A549 (cell line): ENCODE measurements around the gene SLC6A17. TPM values are rescaled to one million over a fixed set of nuclear protein-coding genes. Genes with fewer than 3 reads are reported as not detected.

Source experiments
- ATAC-seq, 2 experiments: fragments of 200-7000 bp in 1 of 2; fragments of >200 bp in 1 of 2; cut with Nextera tagmentation in 1 of 2; cut with Tn5 transposase in 1 of 2; 3 replicates each; pipeline versions ENCODE4 v1.8.0 to v1.9.1; 2018 to 2020; ENCODE audit warnings: mild to moderate bottlenecking in 1 of 2, moderate library complexity in 1 of 2
- CTCF ChIA-PET: fragments of 300-600 bp; sonication (Branson Sonifier 250); formaldehyde crosslinking; extraction: SDS; loops from one replicate; lab custom pipeline; 2021; ENCODE audit warnings: antibody characterized with exemption, inconsistent platforms; lab: Yijun Ruan, JAX
- POLR2A ChIA-PET: fragments of 350-600 bp; formaldehyde crosslinking; extraction: SDS; loops from one replicate; lab custom pipeline; 2021; ENCODE audit warnings: antibody characterized with exemption, inconsistent platforms; lab: Yijun Ruan, JAX
- DNase-seq, 2 experiments: peaks; one replicate each; pipeline versions ENCODE4 v3.0.0 to v3.0.0-alpha.2; 2011 to 2016; ENCODE audit warnings: low read depth in 1 of 2, low spot score in 1 of 2
- FAIRE-seq: peaks from 2 replicates; lab custom pipeline; 2011; peaks lifted over from hg19 to GRCh38; lab: Jason Lieb, UNC
- H3K27ac ChIP-seq, 2 experiments: fragments of >200 bp; sonication (Bioruptor Twin); formaldehyde crosslinking; 3 replicates each; pipeline ENCODE4 v1.5.1; 2016 to 2017
- H3K4me1 ChIP-seq: fragments of >200 bp; sonication (Bioruptor Twin); formaldehyde crosslinking; 3 replicates; pipeline ENCODE4 v1.6.1; 2016
- H3K4me2 ChIP-seq: fragments of >200 bp; sonication (Bioruptor Twin); formaldehyde crosslinking; 3 replicates; pipeline ENCODE4 v1.6.1; 2016
- H3K4me3 ChIP-seq: fragments of >200 bp; sonication (Bioruptor Twin); formaldehyde crosslinking; 3 replicates; pipeline ENCODE4 v1.5.1; 2016
- H3K9me3 ChIP-seq: fragments of >200 bp; sonication (Bioruptor Twin); formaldehyde crosslinking; 3 replicates; pipeline ENCODE4 v1.6.1; 2016
- BHLHE40 ChIP-seq: IDR thresholded peaks from 2 replicates; pipeline ENCODE4 v1.6.1; 2012; ENCODE audit warnings: low read depth, low read length, inconsistent platforms
- EP300 ChIP-seq, 2 experiments: fragments of >200 bp; sonication (Bioruptor Twin); formaldehyde crosslinking; IDR thresholded peaks; 2 replicates in 1 of 2; 3 replicates in 1 of 2; pipeline ENCODE4 v1.6.1; 2016 to 2017
- FOSL2 ChIP-seq, 2 experiments: fragments of 450-650 bp in 1 of 2; fragments of >200 bp in 1 of 2; sonication (Bioruptor Twin) in 1 of 2; formaldehyde crosslinking; IDR thresholded peaks; 2 replicates each; pipeline versions ENCODE4 v1.5.0 to v1.6.1; 2016 to 2020; ENCODE audit warnings: mild to moderate bottlenecking in 1 of 2, moderate library complexity in 1 of 2
- FOXS1 ChIP-seq: fragments of 250-450 bp; sonication (Bioruptor Pico); IDR thresholded peaks from 2 replicates; pipeline ENCODE4 v1.5.0; 2020; ENCODE audit warnings: mild to moderate bottlenecking, moderate library complexity
- GATA3 ChIP-seq: IDR thresholded peaks from 2 replicates; pipeline ENCODE4 v1.6.1; 2012; ENCODE audit warnings: borderline replicate concordance
- HDAC2 ChIP-seq: fragments of 200-600 bp; sonication (generic); IDR thresholded peaks from 2 replicates; pipeline ENCODE4 v1.6.1; 2016
- JUN ChIP-seq, 2 experiments: fragments of >200 bp; sonication (Bioruptor Twin); formaldehyde crosslinking; IDR thresholded peaks; 2 replicates in 1 of 2; 3 replicates in 1 of 2; pipeline ENCODE4 v1.6.1; 2016 to 2017
- NPAS2 ChIP-seq: fragments of 250-450 bp; sonication (Bioruptor Pico); IDR thresholded peaks from 2 replicates; pipeline ENCODE4 v1.8.0; 2022; ENCODE audit warnings: mild to moderate bottlenecking, moderate library complexity, borderline replicate concordance
- POLR2A ChIP-seq: IDR thresholded peaks from 2 replicates; pipeline ENCODE4 v1.6.1; 2012; ENCODE audit warnings: mild to moderate bottlenecking, low read length
- POLR2AphosphoS2 ChIP-seq: conservative IDR thresholded peaks from 2 replicates; pipeline ENCODE4 v1.6.1; 2012; ENCODE audit warnings: low read length, improper control_type of control experiment, inconsistent platforms
- RAD21 ChIP-seq, 2 experiments: fragments of >200 bp in 1 of 2; sonication (Bioruptor Twin) in 1 of 2; formaldehyde crosslinking in 1 of 2; IDR thresholded peaks in 1 of 2; conservative IDR thresholded peaks in 1 of 2; 2 replicates in 1 of 2; 3 replicates in 1 of 2; pipeline ENCODE4 v1.6.1; 2012 to 2018; ENCODE audit warnings: inconsistent platforms in 1 of 2
- RFX5 ChIP-seq: fragments of 450-650 bp; IDR thresholded peaks from 2 replicates; pipeline ENCODE4 v1.7.1; 2014; ENCODE audit warnings: antibody characterized with exemption, mild to moderate bottlenecking, moderate library complexity
- SMC3 ChIP-seq: fragments of >200 bp; sonication (Bioruptor Twin); formaldehyde crosslinking; IDR thresholded peaks from 3 replicates; pipeline ENCODE4 v1.6.1; 2018; ENCODE audit warnings: inconsistent platforms
- SREBF2 ChIP-seq: fragments of 450-650 bp; IDR thresholded peaks from 2 replicates; pipeline ENCODE4 v1.6.1; 2014; ENCODE audit warnings: mild to moderate bottlenecking, moderate library complexity
- TFCP2L1 ChIP-seq: fragments of 250-450 bp; sonication (Bioruptor Pico); IDR thresholded peaks from 2 replicates; pipeline ENCODE4 v1.5.0; 2021; ENCODE audit warnings: mild to moderate bottlenecking
- TP53 ChIP-seq: fragments of 250-450 bp; sonication (Bioruptor Pico); IDR thresholded peaks from 2 replicates; pipeline ENCODE4 v1.5.0; 2021; ENCODE audit warnings: mild to moderate bottlenecking, moderate library complexity
- ZFP36 ChIP-seq: fragments of 450-650 bp; IDR thresholded peaks from 2 replicates; pipeline ENCODE4 v1.6.1; 2014; ENCODE audit warnings: borderline replicate concordance; ENCODE audit not compliant: partially characterized antibody
- WGBS: methylation state at CpG from one replicate; pipeline ENCODE4 v1.1.6; 2017; ENCODE audit errors: missing lambda C conversion rate; 5-methylcytosine and 5-hydroxymethylcytosine counted together
- polyA minus RNA-seq: library from RNA; depleted of rRNA, polyadenylated mRNA; stranded (reverse); fragments of >200 nt; gene quantifications from 2 replicates; pipeline ENCODE4 v1.2.3, GENCODE V29; 2011; rRNA and poly(A)+ RNA removed
- polyA plus RNA-seq, 4 experiments: library from polyadenylated mRNA; depleted of rRNA in 3 of 4; stranded (reverse); fragments of >200 nt; fragmentation: RNase III in 1 of 4; extraction: RNeasy Plus Mini Kit Qiagen cat#74134 plus additional on column Dnase treatment in 1 of 4; gene quantifications; 2 replicates in 3 of 4; 3 replicates in 1 of 4; pipeline ENCODE4 v1.2.3, GENCODE V29; 2011 to 2017
- TF ChIP-seq, protein P1 (sequence below): IDR thresholded peaks from 2 replicates; pipeline ENCODE4 v1.6.1; 2012; ENCODE audit warnings: low read depth, borderline replicate concordance
- TF ChIP-seq, protein P2 (sequence below): IDR thresholded peaks from 2 replicates; pipeline ENCODE4 v1.6.1; 2012
- TF ChIP-seq, protein P3 (sequence below): fragments of 250-450 bp; sonication (Bioruptor Pico); IDR thresholded peaks from 2 replicates; pipeline ENCODE4 v1.5.0; 2020; ENCODE audit warnings: low read depth, mild to moderate bottlenecking, moderate library complexity
- TF ChIP-seq, protein P4 (sequence below): fragments of 250-450 bp; sonication (Bioruptor Pico); IDR thresholded peaks from 2 replicates; pipeline ENCODE4 v1.5.0; 2021; ENCODE audit warnings: mild to moderate bottlenecking, moderate library complexity, borderline replicate concordance
- TF ChIP-seq, protein P5 (sequence below): fragments of 200-600 bp; sonication (generic); IDR thresholded peaks from 2 replicates; pipeline ENCODE4 v1.6.1; 2016; ENCODE audit warnings: antibody characterized with exemption, mild to moderate bottlenecking, moderate library complexity
- TF ChIP-seq, protein P6 (sequence below): IDR thresholded peaks from 2 replicates; pipeline ENCODE4 v1.6.1; 2012

The SLC6A17 gene
- polyA plus RNA-seq (2011; rRNA removed) = 0.56 and 0.91 TPM in 2 replicates
- polyA plus RNA-seq (2012; cell fraction: cytosol; rRNA removed) = 0.86 and 1.3 TPM in 2 replicates
- 3.1 and 3.3 TPM in 2 replicates for polyA plus RNA-seq (2012; cell fraction: nucleus; rRNA removed)
- polyA plus RNA-seq (2017; fragmentation: RNase III; extraction: RNeasy Plus Mini Kit Qiagen cat#74134 plus additional on column Dnase treatment) = 2.2 to 2.5 TPM (median 2.3 TPM) in 3 replicates
- polyA minus RNA-seq = 3.0 and 5.0 TPM in 2 replicates

DNA sequence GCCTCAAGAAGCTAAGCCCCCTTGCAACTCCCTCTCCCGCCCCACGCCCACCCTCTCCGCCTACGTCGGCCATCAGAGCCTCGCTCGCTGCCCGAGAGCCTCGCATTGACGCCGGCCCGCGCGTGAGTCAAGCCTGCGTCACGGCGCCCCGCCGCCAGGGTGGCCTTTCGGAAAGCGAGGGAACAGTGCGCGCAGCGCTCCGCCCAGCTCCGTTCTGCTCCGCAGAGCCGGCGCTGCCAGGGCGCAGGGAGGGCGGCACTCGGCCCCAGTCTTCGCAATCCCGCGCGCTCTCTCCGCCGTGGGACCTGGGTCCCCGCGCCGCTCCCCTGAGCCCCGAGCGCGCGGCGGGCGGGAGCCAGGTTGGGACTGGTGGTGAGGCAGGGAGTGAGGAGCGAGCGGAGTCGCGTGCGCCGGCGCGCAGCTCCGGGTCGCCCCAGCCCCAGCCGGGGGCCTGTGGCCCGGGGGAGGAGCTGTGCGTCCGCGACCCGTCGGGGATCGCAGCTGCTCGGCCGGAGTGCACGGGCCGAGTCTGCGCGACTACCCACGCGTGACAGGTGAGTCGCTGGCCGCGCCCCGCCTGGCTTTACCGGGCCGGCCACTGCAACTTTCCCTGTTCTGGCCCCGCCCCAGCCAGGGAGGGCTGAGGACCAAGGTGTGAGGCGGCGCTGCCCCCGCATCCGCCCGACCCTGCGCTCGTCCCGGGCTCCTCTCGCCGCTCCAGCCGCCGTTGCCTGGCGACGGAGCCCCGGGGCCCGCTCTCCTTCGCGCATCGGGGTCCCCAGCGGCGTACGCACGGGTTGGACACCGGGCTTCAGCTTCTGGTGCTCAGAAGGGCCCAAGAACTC, at the start of gene SLC6A17:
SLC6A17 (plus strand) TSS at position 165 of the 845 bp plus-strand sequence. CDS start 16,436 bp downstream, outside the sequence.
- Histone ChIP-seq H3K27ac (peak within 1 kb of the TSS; percentile 63 to 84), H3K9me3 (no peaks in the 10 kb centered on the region), H3K4me1 (no peaks in the 10 kb centered on the region), H3K4me2 (peak within 1 kb of the TSS; percentile 89), H3K4me3 (peak within 1 kb of the TSS; percentile 48)
- DNase-seq (peak; percentile 65 to 66), ATAC-seq (peak; percentile 89 to 98), FAIRE-seq (no peak)
- ChIA-PET POLR2A (no interaction called here), CTCF (interaction anchor here (0.9 to 1.6 kb wide), 5 partner anchors 17 to 63 kb away, joined by 3 to 8 read pairs (median 3); no protein-coding TSS in a partner anchor)
- TF ChIP-seq FOSL2 (IDR thresholded peaks at IDR 0.05) = no peak
- peak; percentile 62 for TF ChIP-seq FOSL2 (CRISPR knock-in tag; IDR thresholded peaks at IDR 0.05)
- TF ChIP-seq, protein P1, sequence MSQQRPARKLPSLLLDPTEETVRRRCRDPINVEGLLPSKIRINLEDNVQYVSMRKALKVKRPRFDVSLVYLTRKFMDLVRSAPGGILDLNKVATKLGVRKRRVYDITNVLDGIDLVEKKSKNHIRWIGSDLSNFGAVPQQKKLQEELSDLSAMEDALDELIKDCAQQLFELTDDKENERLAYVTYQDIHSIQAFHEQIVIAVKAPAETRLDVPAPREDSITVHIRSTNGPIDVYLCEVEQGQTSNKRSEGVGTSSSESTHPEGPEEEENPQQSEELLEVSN = peak; percentile 94
- TF ChIP-seq, protein P2, sequence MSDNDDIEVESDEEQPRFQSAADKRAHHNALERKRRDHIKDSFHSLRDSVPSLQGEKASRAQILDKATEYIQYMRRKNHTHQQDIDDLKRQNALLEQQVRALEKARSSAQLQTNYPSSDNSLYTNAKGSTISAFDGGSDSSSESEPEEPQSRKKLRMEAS = peak; percentile 91
- TF ChIP-seq, protein P3, sequence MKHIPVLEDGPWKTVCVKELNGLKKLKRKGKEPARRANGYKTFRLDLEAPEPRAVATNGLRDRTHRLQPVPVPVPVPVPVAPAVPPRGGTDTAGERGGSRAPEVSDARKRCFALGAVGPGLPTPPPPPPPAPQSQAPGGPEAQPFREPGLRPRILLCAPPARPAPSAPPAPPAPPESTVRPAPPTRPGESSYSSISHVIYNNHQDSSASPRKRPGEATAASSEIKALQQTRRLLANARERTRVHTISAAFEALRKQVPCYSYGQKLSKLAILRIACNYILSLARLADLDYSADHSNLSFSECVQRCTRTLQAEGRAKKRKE (CRISPR knock-in tag) = no peak
- TF ChIP-seq POLR2A = peak; percentile 35
- TF ChIP-seq, protein P4, sequence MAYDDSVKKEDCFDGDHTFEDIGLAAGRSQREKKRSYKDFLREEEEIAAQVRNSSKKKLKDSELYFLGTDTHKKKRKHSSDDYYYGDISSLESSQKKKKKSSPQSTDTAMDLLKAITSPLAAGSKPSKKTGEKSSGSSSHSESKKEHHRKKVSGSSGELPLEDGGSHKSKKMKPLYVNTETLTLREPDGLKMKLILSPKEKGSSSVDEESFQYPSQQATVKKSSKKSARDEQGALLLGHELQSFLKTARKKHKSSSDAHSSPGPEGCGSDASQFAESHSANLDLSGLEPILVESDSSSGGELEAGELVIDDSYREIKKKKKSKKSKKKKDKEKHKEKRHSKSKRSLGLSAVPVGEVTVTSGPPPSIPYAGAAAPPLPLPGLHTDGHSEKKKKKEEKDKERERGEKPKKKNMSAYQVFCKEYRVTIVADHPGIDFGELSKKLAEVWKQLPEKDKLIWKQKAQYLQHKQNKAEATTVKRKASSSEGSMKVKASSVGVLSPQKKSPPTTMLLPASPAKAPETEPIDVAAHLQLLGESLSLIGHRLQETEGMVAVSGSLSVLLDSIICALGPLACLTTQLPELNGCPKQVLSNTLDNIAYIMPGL (CRISPR knock-in tag) = no peak
- WGBS = 47% methylated on average over 30 of the region's 104 CpGs

DNA sequence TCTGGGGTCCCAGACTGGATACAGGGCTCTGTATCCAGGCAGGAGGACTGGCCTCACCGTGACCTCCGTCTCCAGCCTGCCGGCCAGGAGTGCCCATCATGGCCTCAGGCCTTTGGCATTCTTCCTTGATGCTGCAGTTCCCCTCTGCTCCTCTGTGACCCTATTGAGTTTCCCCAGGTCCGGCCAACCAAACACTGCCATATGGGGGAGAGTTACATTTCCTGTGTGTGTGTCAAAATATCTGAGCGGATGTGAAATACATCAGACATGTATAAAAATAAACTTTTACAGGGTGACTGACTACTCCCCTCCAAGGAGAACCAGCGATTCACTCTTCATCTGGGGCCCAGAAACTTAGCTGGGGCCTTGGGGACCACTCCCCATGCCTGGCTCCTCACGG, 48.2 kb upstream of the SLC6A17 start:
- Histone ChIP-seq H3K4me1 (peaks cover 7% of the 10 kb centered on the region; the same call in 1 of the 3 replicates), H3K9me3 (no peaks in the 10 kb centered on the region), H3K4me3 (no peak overlapping the region), H3K4me2 (no peak overlapping the region), H3K27ac (no peak overlapping the region)
- no peak for FAIRE-seq
- no peak for ATAC-seq
- 69% methylated on average over 6 of the region's 7 CpGs for WGBS
- ChIA-PET CTCF (interaction anchor here (1.2 to 8.1 kb wide), 8 partner anchors 8 to 49 kb away, joined by 4 to 93 read pairs (median 8); partner anchors contain the start of gene UBL4B), POLR2A (no interaction called here)
- DNase-seq = no peak
- no peak for TF ChIP-seq TP53 (CRISPR knock-in tag)
- TF ChIP-seq EP300 (IDR thresholded peaks at IDR 0.05) = no peak
- TF ChIP-seq, protein P5, sequence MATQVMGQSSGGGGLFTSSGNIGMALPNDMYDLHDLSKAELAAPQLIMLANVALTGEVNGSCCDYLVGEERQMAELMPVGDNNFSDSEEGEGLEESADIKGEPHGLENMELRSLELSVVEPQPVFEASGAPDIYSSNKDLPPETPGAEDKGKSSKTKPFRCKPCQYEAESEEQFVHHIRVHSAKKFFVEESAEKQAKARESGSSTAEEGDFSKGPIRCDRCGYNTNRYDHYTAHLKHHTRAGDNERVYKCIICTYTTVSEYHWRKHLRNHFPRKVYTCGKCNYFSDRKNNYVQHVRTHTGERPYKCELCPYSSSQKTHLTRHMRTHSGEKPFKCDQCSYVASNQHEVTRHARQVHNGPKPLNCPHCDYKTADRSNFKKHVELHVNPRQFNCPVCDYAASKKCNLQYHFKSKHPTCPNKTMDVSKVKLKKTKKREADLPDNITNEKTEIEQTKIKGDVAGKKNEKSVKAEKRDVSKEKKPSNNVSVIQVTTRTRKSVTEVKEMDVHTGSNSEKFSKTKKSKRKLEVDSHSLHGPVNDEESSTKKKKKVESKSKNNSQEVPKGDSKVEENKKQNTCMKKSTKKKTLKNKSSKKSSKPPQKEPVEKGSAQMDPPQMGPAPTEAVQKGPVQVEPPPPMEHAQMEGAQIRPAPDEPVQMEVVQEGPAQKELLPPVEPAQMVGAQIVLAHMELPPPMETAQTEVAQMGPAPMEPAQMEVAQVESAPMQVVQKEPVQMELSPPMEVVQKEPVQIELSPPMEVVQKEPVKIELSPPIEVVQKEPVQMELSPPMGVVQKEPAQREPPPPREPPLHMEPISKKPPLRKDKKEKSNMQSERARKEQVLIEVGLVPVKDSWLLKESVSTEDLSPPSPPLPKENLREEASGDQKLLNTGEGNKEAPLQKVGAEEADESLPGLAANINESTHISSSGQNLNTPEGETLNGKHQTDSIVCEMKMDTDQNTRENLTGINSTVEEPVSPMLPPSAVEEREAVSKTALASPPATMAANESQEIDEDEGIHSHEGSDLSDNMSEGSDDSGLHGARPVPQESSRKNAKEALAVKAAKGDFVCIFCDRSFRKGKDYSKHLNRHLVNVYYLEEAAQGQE = no peak
- no peak for TF ChIP-seq FOXS1 (CRISPR knock-in tag)
- TF ChIP-seq TFCP2L1 (CRISPR knock-in tag) = no peak
- TF ChIP-seq BHLHE40 = no peak
- TF ChIP-seq, protein P6, sequence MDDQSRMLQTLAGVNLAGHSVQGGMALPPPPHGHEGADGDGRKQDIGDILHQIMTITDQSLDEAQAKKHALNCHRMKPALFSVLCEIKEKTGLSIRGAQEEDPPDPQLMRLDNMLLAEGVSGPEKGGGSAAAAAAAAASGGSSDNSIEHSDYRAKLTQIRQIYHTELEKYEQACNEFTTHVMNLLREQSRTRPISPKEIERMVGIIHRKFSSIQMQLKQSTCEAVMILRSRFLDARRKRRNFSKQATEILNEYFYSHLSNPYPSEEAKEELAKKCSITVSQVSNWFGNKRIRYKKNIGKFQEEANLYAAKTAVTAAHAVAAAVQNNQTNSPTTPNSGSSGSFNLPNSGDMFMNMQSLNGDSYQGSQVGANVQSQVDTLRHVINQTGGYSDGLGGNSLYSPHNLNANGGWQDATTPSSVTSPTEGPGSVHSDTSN = no peak
- TF ChIP-seq SREBF2 = no peak
- TF ChIP-seq SMC3 = no peak
- no peak for TF ChIP-seq RFX5
- TF ChIP-seq ZFP36 = no peak
- TF ChIP-seq NPAS2 (CRISPR knock-in tag) = no peak
- TF ChIP-seq RAD21 (conservative IDR thresholded peaks at IDR 0.05 in 1 of 2, IDR thresholded peaks at IDR 0.05 in 1 of 2) = no peak
- no peak for TF ChIP-seq HDAC2
- TF ChIP-seq GATA3 = no peak
- TF ChIP-seq POLR2AphosphoS2 = no peak
- TF ChIP-seq JUN (IDR thresholded peaks at IDR 0.05) = no peak
